Activated CD8-positive, alpha-beta T cell treated with anti-CD3 and anti-CD28 coated beads for 36 hours (primary cell): Measurements from ENCODE around the gene RNF224. TPM values are rescaled to one million over a fixed set of nuclear protein-coding genes. Genes with fewer than 3 reads are reported as not detected.

Source experiments
- ATAC-seq: fragments of 200-7000 bp; cut with Tn5 transposase; one replicate; pipeline ENCODE4 v1.10.0; 2021; ENCODE audit warnings: mild to moderate bottlenecking, moderate library complexity
- CTCF ChIA-PET: fragments of 350-600 bp; sonication (Branson Sonifier 250); formaldehyde crosslinking; loops from one replicate; lab custom pipeline; 2021; ENCODE audit warnings: antibody characterized with exemption; lab: Charles Lee
- POLR2A ChIA-PET: fragments of 350-600 bp; sonication (Branson Sonifier 250); formaldehyde crosslinking; loops from one replicate; lab custom pipeline; 2021; ENCODE audit warnings: antibody characterized with exemption; lab: Charles Lee
- DNase-seq: peaks from one replicate; pipeline ENCODE4 v3.0.0-alpha.2; 2020
- H3K27ac Mint-ChIP-seq: one replicate; pipeline ENCODE4 v1.8.0; 2021; ENCODE audit warnings: mild to moderate bottlenecking, mixed read lengths
- H3K27me3 Mint-ChIP-seq: one replicate; pipeline ENCODE4 v1.8.0; 2021; ENCODE audit warnings: mixed read lengths
- H3K36me3 Mint-ChIP-seq: one replicate; pipeline ENCODE4 v1.8.0; 2021; ENCODE audit warnings: low read depth, mixed read lengths
- H3K4me1 Mint-ChIP-seq: one replicate; pipeline ENCODE4 v1.8.0; 2021; ENCODE audit warnings: low read depth, mixed read lengths
- H3K4me3 Mint-ChIP-seq: one replicate; pipeline ENCODE4 v1.8.0; 2021; ENCODE audit warnings: mild to moderate bottlenecking, moderate library complexity, mixed read lengths
- H3K9me3 Mint-ChIP-seq: one replicate; pipeline ENCODE4 v1.8.0; 2021; ENCODE audit warnings: mixed read lengths
- intact Hi-C: fragments of 100-400 bp; cut with micrococcal nuclease; formaldehyde crosslinking; loops from one replicate; pipeline ENCODE4 v1.10.0; 2022
- total RNA-seq, 2 experiments: library from RNA; stranded (reverse); gene quantifications; one replicate each; pipeline ENCODE4 v1.2.3, GENCODE V29; 2021
- TF ChIP-seq, protein P1 (sequence below): fragments of 200-600 bp; IDR thresholded peaks from one replicate; pipeline ENCODE4 v1.8.0; 2022; ENCODE audit warnings: antibody characterized with exemption, mild to moderate bottlenecking

Gene RNF224
- total RNA-seq, 2 experiments from 2014 or later: not detected

DNA sequence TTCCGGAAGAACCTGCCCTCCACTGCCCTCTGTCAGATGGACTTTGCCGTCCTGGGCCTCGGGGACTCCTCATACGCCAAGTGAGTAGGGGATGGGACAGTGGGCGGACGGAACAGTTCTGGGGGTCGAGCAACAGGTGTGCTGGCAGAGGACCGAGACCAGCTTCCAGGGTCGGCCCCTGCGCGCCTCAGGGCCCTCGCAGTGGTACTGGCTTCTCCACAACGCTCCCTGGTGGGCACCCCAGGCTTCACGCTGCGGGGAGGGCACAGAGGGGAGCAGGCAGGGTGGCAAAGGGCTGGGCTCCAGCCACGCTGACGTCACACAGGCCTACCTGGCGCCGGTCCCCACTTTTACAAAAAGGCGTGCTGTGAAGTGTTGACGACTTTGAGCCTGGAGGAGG is 14.8 kb upstream of the RNF224 start:
- POLR2A ChIA-PET: interaction anchor here (0.9 to 1.7 kb wide), 2 partner anchors 10 to 29 kb away, joined by 3 to 6 read pairs; partner anchors contain the start of gene TUBB4B

DNA sequence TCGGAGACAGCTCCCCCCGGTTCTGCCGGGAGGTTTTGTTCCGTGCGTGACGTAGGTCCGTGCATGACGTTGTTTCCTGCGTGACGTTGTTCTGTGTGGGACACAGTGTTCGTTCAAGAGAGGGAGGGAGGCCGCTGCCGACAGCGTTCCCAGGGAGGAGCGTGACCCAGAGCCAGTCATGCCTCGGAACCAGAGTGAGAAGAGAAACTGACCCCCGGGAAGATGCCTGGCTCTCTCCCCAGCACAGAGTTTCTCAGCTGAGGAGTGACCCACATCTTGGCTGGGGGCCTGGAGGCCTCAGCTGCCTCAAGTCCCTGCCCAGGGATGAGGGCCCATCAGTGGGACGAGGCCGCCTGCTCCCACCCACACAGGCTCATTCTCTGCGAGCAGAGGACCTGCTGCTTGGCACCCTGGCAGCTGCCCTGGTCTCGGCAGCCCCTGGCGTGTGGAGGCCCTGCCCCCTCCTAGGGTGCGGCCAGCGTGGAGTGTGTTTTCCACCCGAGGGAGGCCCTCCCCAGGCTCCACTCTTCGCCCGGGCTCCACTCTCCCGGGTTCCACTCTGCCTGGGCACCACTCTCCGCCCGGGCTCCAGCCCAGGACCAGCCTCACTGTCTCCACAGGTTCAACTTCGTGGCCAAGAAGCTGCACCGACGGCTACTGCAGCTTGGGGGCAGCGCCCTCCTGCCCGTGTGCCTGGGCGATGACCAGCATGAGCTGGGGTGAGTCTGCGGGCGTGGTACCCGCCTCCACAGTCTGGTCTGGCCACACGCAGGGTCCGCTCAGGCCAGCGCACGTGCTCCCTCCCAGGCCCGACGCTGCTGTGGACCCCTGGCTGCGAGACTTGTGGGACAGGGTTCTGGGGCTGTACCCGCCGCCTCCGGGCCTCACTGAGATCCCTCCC is 13.9 kb upstream of the RNF224 start:
- CTCF ChIA-PET: interaction anchor here (1.0 to 1.4 kb wide), 2 partner anchors 9 to 107 kb away, joined by 3 read pairs; no protein-coding TSS in a partner anchor
- H3K27ac Mint-ChIP-seq: no peak overlapping the region
- TF ChIP-seq, protein P1, sequence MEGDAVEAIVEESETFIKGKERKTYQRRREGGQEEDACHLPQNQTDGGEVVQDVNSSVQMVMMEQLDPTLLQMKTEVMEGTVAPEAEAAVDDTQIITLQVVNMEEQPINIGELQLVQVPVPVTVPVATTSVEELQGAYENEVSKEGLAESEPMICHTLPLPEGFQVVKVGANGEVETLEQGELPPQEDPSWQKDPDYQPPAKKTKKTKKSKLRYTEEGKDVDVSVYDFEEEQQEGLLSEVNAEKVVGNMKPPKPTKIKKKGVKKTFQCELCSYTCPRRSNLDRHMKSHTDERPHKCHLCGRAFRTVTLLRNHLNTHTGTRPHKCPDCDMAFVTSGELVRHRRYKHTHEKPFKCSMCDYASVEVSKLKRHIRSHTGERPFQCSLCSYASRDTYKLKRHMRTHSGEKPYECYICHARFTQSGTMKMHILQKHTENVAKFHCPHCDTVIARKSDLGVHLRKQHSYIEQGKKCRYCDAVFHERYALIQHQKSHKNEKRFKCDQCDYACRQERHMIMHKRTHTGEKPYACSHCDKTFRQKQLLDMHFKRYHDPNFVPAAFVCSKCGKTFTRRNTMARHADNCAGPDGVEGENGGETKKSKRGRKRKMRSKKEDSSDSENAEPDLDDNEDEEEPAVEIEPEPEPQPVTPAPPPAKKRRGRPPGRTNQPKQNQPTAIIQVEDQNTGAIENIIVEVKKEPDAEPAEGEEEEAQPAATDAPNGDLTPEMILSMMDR: no peak
- peaks cover 9% of the 10 kb centered on the region for H3K36me3 Mint-ChIP-seq
- H3K4me3 Mint-ChIP-seq: no peak overlapping the region
- H3K27me3 Mint-ChIP-seq: no peaks in the 10 kb centered on the region
- no peak for ATAC-seq
- intact Hi-C loops: no loop called here
- no peaks in the 10 kb centered on the region for H3K9me3 Mint-ChIP-seq
- peaks cover under 1% of the 10 kb centered on the region for H3K4me1 Mint-ChIP-seq
- no peak for DNase-seq
- POLR2A ChIA-PET: interaction anchor here (1.7 kb wide), 1 partner anchor 11 kb away, joined by 6 read pairs; no protein-coding TSS in a partner anchor

More for the DNA sequence above, 14.8 kb upstream of the RNF224 start:
- H3K27me3 Mint-ChIP-seq: no peaks in the 10 kb centered on the region
- peaks cover 10% of the 10 kb centered on the region for H3K36me3 Mint-ChIP-seq
- CTCF ChIA-PET: no interaction called here
- H3K27ac Mint-ChIP-seq: no peak overlapping the region
- H3K9me3 Mint-ChIP-seq: no peaks in the 10 kb centered on the region
- intact Hi-C loops: no loop called here
- no peak overlapping the region for H3K4me3 Mint-ChIP-seq
- TF ChIP-seq, protein P1: no peak
- no peak for ATAC-seq
- H3K4me1 Mint-ChIP-seq: peaks cover 3% of the 10 kb centered on the region
- no peak for DNase-seq

DNA sequence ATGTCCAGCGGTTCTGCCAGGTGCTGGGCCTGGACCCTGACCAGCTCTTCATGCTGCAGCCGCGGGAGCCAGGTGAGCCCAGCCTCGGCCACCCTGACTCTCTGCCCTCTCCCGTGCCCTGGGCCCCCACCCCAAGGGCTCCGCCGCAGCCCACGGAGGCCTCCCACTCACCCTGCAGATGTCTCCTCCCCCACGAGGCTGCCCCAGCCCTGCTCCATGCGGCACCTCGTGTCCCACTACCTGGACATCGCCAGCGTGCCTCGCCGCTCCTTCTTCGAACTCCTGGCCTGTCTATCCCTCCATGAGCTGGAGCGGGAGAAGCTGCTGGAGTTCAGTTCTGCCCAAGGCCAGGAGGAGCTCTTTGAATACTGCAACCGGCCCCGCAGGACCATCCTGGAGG is 12.7 kb upstream of the RNF224 start:
- DNase-seq (no peak), ATAC-seq (no peak)
- H3K4me1 Mint-ChIP-seq: no peaks in the 10 kb centered on the region
- no peaks in the 10 kb centered on the region for H3K27me3 Mint-ChIP-seq
- no peaks in the 10 kb centered on the region for H3K9me3 Mint-ChIP-seq
- POLR2A ChIA-PET: interaction anchor here (1.0 to 7.1 kb wide), 3 partner anchors 9 to 85 kb away, joined by 4 to 44 read pairs (median 6); partner anchors contain the start of genes NDOR1 and TMEM203
- TF ChIP-seq, protein P1: no peak
- H3K36me3 Mint-ChIP-seq: peaks cover 2% of the 10 kb centered on the region
- no peak overlapping the region for H3K27ac Mint-ChIP-seq
- no peak overlapping the region for H3K4me3 Mint-ChIP-seq
- intact Hi-C loops: no loop called here
- CTCF ChIA-PET: interaction anchor here (0.9 to 1.4 kb wide), 3 partner anchors 8 to 108 kb away, joined by 3 read pairs; no protein-coding TSS in a partner anchor

DNA sequence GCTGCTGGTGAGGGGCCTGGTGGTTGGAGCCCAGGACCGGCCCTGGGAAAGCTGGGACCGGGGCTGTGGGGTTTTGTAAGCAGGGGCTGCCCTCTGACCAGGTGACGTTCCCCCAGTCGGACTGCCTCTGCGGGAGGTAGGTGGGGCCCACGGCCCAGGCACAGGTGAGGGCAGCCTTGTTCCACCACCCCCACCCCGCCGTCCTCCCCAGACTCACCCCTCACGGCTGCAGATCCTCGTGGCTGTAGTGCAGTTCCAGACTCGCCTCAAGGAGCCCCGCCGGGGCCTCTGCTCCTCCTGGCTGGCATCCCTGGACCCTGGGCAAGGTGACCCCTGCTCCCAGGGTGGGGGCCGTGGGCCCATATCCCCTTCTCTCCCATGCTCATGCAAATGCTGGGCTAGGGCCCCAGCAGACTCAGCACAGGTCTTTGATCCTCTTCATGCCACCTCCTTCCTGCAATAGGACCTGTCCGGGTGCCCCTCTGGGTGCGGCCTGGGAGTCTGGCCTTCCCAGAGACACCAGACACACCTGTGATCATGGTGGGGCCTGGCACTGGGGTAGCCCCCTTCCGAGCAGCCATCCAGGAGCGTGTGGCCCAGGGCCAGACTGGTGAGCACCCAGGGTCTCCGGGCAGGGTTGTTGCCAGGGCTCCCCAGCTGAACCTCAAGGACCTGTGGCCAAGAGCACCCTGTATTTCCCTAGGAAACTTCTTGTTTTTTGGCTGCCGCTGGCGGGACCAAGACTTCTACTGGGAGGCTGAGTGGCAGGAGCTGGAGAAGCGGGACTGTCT is 11.9 kb upstream of the RNF224 start:
- Mint-ChIP-seq H3K9me3 (no peaks in the 10 kb centered on the region), H3K4me1 (no peaks in the 10 kb centered on the region), H3K27me3 (no peaks in the 10 kb centered on the region), H3K27ac (no peak overlapping the region), H3K36me3 (no peaks in the 10 kb centered on the region), H3K4me3 (no peak overlapping the region)
- ATAC-seq (no peak), DNase-seq (no peak)
- TF ChIP-seq, protein P1: no peak
- CTCF ChIA-PET: interaction anchor here (0.9 kb wide), 1 partner anchor 21 kb away, joined by 3 read pairs; no protein-coding TSS in a partner anchor
- POLR2A ChIA-PET: interaction anchor here (0.7 to 7.1 kb wide), 3 partner anchors 8 to 27 kb away, joined by 3 to 44 read pairs (median 6); partner anchors contain the start of genes ANAPC2, NDOR1 and TMEM203
- intact Hi-C loops: no loop called here
